ENCODE data around the gene PRKCB.

PRKCB gene

GRCh38 chr16:23941963-23942564 lies 106.3 kb downstream of the PRKCB start:
- Histone ChIP-seq H3K4me1 (ENCODE audit: insufficient read depth, low read length, poor library complexity, severe bottlenecking) (peaks cover 17% of the 10 kb centered on the region), H3K4me3 (ENCODE audit: low read length, poor library complexity, severe bottlenecking) (no peak overlapping the region), H3F3A (ENCODE audit: low read depth) (no peaks in the 10 kb centered on the region), H3K9me2 (replicated peaks; ENCODE audit: low read depth, low read length) (no peaks in the 10 kb centered on the region), H3K79me2 (ENCODE audit: insufficient read depth, low read length) (peaks cover 49% of the 10 kb centered on the region; the same call in 1 of the 2 replicates), H2AFZ (ENCODE audit: low read length) (no peak overlapping the region), H3K9ac (ENCODE audit: low read depth, low read length, poor library complexity, severe bottlenecking) (no peak overlapping the region), H3K36me3 (ENCODE audit: insufficient read depth, low read length) (no peaks in the 10 kb centered on the region), H3K27me3 (ENCODE audit: insufficient read depth, low read length, poor library complexity, severe bottlenecking) (no peaks in the 10 kb centered on the region), H4K20me1 (ENCODE audit: insufficient read depth, low read length, poor library complexity, severe bottlenecking) (no peaks in the 10 kb centered on the region), H3K4me2 (ENCODE audit: low read depth, low read length, poor library complexity, severe bottlenecking) (no peak overlapping the region), H3K9me3 (ENCODE audit: insufficient read depth, low read depth, low read length) (no peaks in the 10 kb centered on the region)
- no peak for TF ChIP-seq CTCF (conservative IDR thresholded peaks at IDR 0.05; ENCODE audit: low read length)
- TF ChIP-seq EZH2phosphoT487 (IDR thresholded peaks at IDR 0.05; ENCODE audit: borderline replicate concordance): no peak

DNA sequence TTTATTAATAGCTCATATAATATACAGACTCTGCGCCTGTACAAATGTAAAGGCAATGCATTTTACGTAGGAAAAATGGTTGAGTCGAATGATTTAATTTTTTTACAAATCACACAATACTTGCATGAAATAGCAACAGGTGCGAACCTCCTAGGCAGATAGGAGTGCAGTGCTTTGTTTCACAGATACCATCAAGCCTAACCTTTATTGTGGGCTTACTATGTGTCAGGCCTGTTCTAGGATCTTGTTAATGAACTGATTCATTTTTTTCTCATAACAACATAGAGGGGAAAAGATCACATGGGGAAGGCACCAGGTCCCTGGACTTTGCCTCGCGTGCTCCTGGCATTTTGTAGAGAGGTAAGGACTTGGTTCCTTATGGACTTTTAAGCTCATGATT lies 107.8 kb downstream of the PRKCB start:
- Histone ChIP-seq H3K4me3 (ENCODE audit: low read length, poor library complexity, severe bottlenecking) (no peak overlapping the region), H3F3A (ENCODE audit: low read depth) (no peaks in the 10 kb centered on the region), H3K36me3 (ENCODE audit: insufficient read depth, low read length) (no peaks in the 10 kb centered on the region), H3K9ac (ENCODE audit: low read depth, low read length, poor library complexity, severe bottlenecking) (no peak overlapping the region), H4K20me1 (ENCODE audit: insufficient read depth, low read length, poor library complexity, severe bottlenecking) (no peaks in the 10 kb centered on the region), H3K27me3 (ENCODE audit: insufficient read depth, low read length, poor library complexity, severe bottlenecking) (no peaks in the 10 kb centered on the region), H3K9me3 (ENCODE audit: insufficient read depth, low read depth, low read length) (no peaks in the 10 kb centered on the region), H3K4me2 (ENCODE audit: low read depth, low read length, poor library complexity, severe bottlenecking) (no peak overlapping the region), H3K79me2 (ENCODE audit: insufficient read depth, low read length) (peaks cover 53% of the 10 kb centered on the region), H3K4me1 (ENCODE audit: insufficient read depth, low read length, poor library complexity, severe bottlenecking) (peaks cover 30% of the 10 kb centered on the region), H3K9me2 (replicated peaks; ENCODE audit: low read depth, low read length) (no peaks in the 10 kb centered on the region), H2AFZ (ENCODE audit: low read length) (no peak overlapping the region)
- TF ChIP-seq CTCF (conservative IDR thresholded peaks at IDR 0.05; ENCODE audit: low read length) (no peak), EZH2phosphoT487 (IDR thresholded peaks at IDR 0.05; ENCODE audit: borderline replicate concordance) (no peak)

DNA sequence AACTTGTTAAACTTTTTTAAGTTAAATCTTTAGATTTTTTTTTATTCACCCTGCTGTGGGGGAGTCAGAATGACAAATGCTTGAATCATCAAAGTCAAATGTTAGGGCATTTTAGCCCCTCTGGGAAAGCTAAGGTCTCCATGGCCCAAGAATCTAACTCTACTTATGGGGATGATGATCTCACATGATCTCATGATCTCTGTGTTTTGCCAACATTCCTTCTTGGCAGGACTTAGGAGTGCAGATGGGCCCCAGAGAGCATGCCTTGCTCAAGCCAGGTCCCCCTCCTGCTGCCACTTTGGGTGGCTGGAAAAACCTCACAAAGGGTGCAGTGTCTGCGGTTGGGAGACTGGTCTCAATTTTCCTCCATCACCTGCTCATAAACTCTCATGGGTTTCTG lies 108.6 kb downstream of the PRKCB start:
- H3K9ac ChIP-seq (ENCODE audit: low read depth, low read length, poor library complexity, severe bottlenecking): no peak overlapping the region
- no peak overlapping the region for H3K4me2 ChIP-seq (ENCODE audit: low read depth, low read length, poor library complexity, severe bottlenecking)
- no peaks in the 10 kb centered on the region for H3F3A ChIP-seq (ENCODE audit: low read depth)
- no peaks in the 10 kb centered on the region for H3K36me3 ChIP-seq (ENCODE audit: insufficient read depth, low read length)
- H3K4me3 ChIP-seq (ENCODE audit: low read length, poor library complexity, severe bottlenecking): no peak overlapping the region
- H3K79me2 ChIP-seq (ENCODE audit: insufficient read depth, low read length): peaks cover 58% of the 10 kb centered on the region
- H2AFZ ChIP-seq (ENCODE audit: low read length): no peak overlapping the region
- TF ChIP-seq CTCF (conservative IDR thresholded peaks at IDR 0.05; ENCODE audit: low read length) (no peak), EZH2phosphoT487 (IDR thresholded peaks at IDR 0.05; ENCODE audit: borderline replicate concordance) (no peak)
- no peaks in the 10 kb centered on the region for H3K9me3 ChIP-seq (ENCODE audit: insufficient read depth, low read depth, low read length)
- H4K20me1 ChIP-seq (ENCODE audit: insufficient read depth, low read length, poor library complexity, severe bottlenecking): no peaks in the 10 kb centered on the region
- H3K4me1 ChIP-seq (ENCODE audit: insufficient read depth, low read length, poor library complexity, severe bottlenecking): peaks cover 37% of the 10 kb centered on the region
- no peaks in the 10 kb centered on the region for H3K9me2 ChIP-seq (replicated peaks; ENCODE audit: low read depth, low read length)
- H3K27me3 ChIP-seq (ENCODE audit: insufficient read depth, low read length, poor library complexity, severe bottlenecking): no peaks in the 10 kb centered on the region
